Stimulated activated CD4-positive, alpha-beta T cell treated with anti-CD3 and anti-CD28 coated beads, Interleukin-4, amount 100 ng/mL, for 4 hours (primary cell): ENCODE measurements around the gene FAM163A.
"Not testable (repeated sequence)": the region's sequence is repeated elsewhere in the genome, so short reads cannot be mapped to it uniquely, and the experiment has no call there.

Experiments used
- DNase-seq, 2 experiments: peaks; one replicate each; pipeline ENCODE4 v3.0.0-alpha.2; 2020

The FAM163A gene

DNA sequence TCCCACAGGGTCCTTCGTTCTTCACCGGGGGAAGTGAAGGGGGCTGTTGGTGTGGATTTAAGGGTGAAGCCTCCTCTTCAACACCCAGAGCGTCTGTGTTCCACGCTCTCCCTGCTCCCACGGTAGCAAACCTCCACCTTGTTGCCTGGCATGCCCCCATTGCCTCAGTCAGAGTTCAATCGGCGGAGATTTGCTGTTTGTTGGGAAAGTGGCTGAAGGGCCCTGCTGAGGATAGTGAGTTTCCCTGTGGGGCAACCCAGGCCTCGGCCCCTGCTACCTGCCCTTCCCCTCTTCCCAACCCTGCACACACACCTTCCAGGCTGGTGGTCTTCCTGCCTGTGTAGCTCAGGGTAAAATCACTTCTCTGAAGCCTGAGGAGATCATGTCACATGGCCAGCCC is 74.0 kb downstream of the FAM163A start:
- no peak for DNase-seq

GRCh38 chr1:179817789-179818188 is 74.7 kb downstream of the FAM163A start:
- no peak for DNase-seq

DNA sequence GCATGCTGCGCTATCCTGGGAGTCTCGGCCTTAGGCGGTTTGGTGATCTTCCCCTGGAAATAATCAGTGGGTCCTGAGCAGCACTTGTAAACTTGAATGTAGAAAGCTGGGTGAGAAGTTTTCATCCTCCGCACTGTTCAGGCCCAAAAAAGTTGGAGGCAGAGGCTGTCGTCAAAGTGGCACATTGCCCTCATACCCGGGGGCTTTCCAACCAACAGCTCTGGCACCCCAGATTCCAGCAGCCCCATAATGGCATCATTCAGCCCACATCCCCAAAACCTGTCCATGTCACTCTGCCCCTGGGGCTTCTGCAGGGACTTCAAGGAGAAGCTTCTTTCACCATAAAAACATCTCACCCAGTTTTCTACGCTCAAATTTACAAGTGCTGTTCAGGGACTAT is 75.2 kb downstream of the FAM163A start:
- no peak for DNase-seq

DNA sequence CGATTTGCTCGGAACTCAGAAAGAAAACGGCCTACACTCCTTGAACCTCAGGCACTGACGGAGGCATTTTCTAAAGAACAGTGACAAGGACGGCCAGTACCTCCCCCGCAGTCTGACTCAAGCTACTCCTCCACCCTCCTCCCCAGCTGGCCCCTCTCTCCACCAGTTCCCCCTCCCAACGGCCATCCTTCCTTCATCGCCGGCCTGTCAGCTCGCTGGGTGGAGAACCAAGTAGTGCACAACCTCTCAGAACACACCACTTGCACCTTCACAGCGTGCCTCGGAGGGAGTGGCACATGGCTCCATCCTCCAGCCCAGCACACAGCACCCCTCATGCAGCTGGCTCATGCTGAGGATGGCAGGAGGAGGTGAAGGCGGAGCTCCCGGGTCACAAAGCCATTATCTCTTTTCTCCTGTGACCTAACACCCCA is 75.7 kb downstream of the FAM163A start:
- no peak for DNase-seq

DNA sequence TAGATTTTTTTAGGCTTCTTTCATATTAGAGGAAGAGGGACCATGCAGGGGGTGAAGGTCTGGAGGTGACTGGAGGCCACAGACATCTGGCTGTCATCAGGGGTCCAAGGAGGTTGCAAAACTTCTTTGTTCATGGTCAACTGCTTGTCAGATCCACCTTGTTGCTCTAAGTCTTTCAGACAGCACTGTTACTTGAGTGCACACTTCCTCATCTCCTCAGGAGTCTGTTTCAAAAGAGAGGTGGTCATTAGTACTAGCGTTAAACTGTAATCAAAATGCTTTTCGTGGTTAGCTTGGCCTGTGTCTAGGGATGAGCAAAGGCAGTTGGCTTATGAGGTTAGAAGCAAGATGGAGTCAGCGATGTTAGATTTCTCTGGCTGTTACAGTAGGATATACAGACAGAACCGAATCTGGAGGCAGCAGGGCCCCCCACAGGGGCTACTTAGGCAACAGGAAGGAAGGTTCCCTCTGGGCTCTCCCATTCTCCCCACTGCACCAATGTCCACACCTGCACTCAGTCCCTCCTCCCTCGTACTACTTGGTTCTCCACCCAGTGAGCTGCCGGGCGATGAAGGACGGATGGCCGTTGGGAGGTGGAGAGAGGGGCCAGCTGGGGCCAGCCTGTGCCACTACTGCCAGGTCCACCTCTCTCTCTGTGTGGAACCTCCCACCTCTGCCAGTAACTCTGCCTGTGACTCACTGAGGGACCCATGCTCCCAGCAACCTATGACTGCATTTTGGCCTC is 77.3 kb downstream of the FAM163A start:
- DNase-seq: no peak

GRCh38 chr1:179821524-179821923 is 78.4 kb downstream of the FAM163A start:
- no peak for DNase-seq

GRCh38 chr1:179822065-179822464 is 79.0 kb downstream of the FAM163A start:
- no peak for DNase-seq

DNA sequence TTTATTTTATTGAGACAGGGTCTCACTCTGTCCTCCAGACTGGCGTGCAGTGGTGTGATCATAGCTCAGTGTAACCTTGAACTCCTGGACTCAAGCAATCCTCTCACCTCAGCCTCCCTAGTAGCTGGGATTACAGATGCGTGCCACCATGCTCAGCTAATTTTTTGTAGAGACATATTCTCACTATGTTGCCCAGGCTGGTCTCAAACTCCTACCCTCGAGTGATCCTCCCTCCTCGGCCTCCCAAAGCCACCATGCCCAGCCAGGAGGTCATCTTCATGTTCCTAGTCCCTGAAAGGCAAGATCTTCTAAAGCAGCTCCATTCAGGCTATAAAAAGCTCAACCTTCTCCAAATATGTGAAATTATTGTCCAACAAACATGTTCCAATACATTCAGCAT is 80.6 kb downstream of the FAM163A start:
- no peak for DNase-seq

GRCh38 chr1:179824265-179824664 is 81.2 kb downstream of the FAM163A start:
- no peak for DNase-seq

DNA sequence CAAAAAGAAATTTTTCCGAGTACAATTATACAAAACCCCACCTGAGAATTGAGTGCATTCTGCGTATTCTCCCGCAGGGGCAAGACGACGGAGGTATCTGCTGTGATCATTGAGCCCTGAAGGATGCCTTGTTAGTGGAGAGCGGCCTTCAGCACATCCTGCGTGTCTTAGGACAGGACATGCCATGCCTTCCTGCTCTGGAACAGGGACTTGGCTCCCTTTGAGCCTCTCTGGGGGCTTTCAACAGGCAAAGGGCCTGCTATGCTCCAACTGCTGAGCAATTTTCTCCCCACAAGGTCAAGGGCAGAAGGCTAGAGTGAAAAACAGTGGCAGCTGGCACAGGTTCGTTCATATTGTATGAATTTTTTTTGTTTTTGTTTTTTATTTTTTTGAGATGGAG is 82.1 kb downstream of the FAM163A start:
- no peak for DNase-seq

GRCh38 chr1:179825798-179826460 is 82.8 kb downstream of the FAM163A start:
- DNase-seq: no peak

DNA sequence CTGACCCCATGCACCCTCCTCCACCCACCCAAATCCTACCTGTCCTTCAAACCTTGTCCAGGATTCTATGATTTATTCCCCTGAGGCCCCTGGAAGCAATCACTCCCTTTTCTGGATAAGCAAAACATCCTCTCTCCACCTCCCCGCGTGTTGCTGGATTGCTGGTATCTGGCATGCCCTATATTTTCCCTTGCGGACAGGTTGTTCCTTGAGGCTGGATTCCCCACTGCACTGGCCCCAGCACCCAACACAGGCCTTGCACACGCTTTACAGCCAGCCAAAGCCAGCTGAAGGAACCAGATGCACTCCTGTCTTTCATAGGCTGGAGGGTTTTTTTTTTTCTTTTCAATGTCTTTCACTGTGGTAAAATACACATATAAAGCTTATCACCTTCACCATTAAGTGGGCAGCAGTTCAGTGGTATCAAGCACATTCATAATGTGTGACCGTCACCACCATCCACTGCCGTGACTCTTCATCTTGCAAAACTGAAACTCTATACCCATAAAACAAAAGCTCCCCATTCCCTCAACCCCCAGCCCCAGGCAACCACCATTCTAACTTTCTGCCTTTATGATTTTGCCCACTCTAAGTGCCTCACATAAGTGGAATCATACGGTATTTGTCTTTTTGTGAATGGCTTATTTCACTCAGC is 83.7 kb downstream of the FAM163A start:
- no peak for DNase-seq

DNA sequence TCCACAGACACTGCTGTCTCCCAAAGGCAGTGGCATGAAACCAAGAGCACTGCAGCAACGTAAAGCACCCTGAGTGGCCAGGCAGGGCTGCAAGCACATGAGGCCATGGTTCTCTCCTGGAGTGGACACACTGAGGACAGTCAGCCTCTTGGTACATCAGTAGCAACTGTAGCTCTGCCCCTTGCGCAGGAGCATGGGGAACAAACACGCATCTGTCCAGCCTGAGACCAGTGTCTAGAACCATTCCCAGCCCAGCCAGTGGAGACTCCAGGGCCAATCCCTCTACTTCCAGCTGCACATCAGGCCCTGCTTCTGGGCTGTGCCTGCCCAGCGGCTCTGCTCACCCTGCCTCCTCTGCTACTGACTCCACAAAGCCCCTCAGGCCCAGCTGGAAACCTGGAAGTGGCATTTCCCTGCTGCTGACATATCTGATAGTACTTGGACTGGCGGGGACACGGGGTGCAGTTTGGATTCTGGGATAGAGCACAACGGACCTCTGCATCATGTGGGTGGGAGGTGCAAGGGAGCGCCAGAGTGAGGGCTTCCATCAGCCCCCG is 85.5 kb downstream of the FAM163A start:
- no peak for DNase-seq

DNA sequence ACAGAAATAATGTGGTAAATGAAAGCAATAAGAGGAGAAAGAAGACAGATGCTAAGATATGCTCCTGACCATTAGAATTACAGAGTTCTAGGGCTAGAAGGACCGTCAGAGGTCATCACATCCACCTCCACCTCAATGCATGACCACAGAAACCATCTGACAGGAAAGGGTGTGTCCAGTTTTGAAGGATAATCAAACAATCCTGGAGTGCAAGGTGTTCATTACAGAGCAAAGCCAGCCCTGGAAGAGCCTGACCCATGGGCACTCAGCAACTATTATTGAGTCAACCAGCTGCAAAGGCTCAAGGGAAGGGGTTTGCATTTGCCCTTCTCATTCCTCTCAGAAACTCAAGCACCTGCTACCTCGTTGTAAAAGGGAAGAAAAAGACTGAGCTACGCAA is 88.1 kb downstream of the FAM163A start:
- no peak for DNase-seq

DNA sequence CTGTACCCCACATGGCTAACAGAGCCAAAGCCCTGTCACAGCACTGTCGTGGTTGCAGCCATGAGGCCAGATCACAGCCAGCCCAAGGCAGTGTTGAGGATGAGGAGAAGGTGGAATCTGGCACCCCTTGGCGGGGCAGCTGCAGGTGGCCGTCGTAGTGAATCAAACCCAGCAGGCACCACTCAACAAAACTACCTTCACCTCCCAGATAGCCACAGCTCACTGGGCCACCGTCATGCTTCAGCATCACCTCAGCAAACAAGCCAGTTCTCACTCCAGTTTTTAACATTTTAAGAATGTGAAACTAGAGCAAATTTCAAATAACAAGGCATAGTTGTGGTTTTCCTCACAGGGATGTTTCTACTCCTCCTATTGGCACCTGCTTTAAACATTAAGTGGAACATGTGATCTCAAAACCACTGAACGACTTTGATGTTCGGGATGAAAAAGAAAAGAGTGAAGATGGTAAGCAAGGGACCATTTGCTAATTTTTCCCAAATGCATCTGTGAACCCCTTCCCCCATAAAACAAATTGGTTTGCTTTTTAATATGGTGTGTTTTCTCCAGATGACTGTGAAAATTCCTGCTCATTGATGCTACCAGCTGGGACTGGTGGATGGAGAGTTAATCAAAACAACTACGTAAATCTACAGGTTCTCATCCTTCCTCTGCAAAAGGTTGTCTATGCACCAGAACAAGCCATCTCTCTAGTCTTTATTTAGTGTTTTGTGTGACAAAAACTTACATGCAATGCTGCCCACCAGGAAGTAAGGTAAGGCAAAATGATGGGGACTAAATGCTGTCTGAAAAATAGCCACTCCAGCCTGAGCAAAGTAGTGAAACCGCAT is 89.0 kb downstream of the FAM163A start:
- DNase-seq: no peak

DNA sequence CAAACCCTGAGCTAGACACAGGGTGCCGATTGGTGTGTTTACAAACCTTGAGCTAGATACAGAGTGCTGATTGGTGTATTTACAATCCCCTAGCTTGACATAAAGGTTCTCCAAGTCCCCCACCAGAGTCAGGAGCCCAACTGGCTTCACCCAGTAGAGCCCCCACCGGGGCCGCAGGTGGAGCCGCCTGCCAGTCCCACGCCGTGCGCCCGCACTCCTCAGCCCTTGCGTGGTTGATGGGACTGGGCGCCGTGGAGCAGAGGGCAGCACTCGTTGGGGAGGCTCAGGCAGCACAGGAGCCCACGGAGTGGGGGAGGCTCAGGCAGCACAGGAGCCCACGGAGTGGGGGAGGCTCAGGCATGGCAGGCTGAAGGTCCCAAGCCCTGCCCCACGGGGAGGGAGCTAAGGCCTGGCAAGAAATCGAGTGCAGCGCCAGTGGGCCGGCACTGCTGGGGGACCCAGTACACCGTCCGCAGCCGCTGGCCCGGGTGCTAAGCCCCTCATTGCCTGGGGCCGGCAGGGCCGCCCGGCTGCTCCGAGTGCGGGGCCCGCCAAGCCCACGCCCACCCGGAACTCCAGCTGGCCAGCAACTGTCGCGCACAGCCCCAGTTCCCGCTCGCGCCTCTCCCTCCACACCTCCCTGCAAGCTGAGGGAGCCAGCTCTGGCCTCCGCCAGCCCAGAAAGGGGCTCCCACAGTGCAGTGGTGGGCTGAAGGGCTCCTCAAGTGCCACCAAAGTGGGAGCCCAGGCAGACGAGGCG is 93.8 kb downstream of the FAM163A start:
- DNase-seq: not testable (repeated sequence)

DNA sequence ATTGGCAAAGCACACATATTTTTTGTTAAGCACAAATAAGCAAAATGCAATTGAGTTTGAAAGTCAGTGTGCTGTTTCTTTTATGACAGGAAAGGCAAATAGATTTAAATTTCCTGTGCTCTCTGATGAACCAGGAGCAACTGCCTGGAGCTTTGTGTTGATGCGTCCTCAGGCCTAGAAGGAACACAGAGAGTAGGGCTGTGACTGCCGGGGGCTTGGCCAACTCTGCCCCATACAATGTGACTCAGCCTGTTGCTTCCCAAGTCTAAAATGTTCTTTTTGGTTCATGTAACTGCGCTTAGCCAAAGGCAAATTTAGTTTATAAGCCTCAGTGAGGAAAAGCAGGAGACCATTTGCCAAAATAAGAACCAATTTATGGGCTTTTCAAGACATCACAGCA is 97.0 kb downstream of the FAM163A start:
- no peak for DNase-seq

GRCh38 chr1:179848233-179848632 is 105.1 kb downstream of the FAM163A start:
- DNase-seq: no peak

DNA sequence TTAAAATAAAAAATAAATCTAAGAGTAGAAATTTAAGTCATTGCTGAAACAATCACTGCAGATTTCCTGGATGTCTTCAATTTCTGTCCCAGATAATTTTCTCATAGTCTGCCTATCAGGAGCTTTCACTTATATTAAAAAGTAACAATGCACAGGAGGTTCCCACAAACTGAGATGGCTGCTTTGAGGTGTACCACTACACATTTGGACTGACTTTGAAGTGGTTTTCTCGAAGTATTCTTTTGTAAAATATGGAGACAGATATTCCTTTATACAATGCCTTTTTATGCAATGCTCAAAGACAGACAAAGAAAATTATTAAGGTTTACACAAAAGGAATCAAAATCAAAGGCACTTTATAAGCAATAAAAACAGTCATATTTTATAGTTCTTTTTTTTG is 110.0 kb downstream of the FAM163A start:
- no peak for DNase-seq

DNA sequence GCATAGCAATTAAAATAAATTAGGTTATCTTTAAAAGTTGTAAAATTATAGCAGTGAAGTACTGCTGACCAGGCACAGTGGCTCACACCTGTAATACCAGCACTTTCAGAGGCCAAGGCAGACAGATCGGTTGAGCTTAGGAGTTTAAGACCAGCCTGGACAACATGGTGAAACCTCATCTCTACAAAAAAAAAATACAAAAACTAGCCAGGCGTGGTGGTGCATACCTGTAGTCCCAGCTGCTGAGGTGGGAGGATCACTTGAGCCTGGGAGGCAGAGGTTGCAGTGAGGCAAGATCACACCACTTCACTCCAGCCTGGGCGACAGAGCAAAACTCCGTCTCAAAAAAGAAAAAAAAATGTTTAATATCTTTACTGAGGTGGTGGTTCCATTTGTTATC is 112.7 kb downstream of the FAM163A start:
- not testable (repeated sequence) for DNase-seq

GRCh38 chr1:179856296-179856695 is 113.2 kb downstream of the FAM163A start:
- no peak for DNase-seq

- no peak for DNase-seq
Observed at GRCh38 chr1:179857009-179857408, 113.9 kb downstream of the FAM163A start.
